Lower leg skin (tissue), 4 donors: Measurements from ENCODE around the gene IFNL1. TPM values are rescaled to one million over a fixed set of nuclear protein-coding genes. Genes with fewer than 3 reads are reported as not detected.

Source experiments
- DNase-seq, 2 donors: peaks; one replicate each; pipeline ENCODE4 v3.0.0-alpha.2; 2019; ENCODE audit warnings: low spot score in 2 of 2
- H3K4me3 ChIP-seq: fragments of 200-600 bp; sonication (generic); 2 replicates; pipeline ENCODE4 v1.5.1; 2017; ENCODE audit warnings: mild to moderate bottlenecking, low read depth; ENCODE audit not compliant: poor library complexity, severe bottlenecking
- CTCF ChIP-seq, 3 donors: fragments of 450-650 bp; IDR thresholded peaks; one replicate each; pipeline ENCODE4 v1.5.1; 2016; ENCODE audit warnings: antibody characterized with exemption in 3 of 3, mild to moderate bottlenecking in 3 of 3, moderate library complexity in 2 of 3
- POLR2A ChIP-seq, 2 donors: fragments of 450-650 bp; IDR thresholded peaks; one replicate each; pipeline ENCODE4 v1.6.1; 2016 to 2017; ENCODE audit warnings: antibody characterized with exemption in 2 of 2, mild to moderate bottlenecking in 1 of 2, moderate library complexity in 1 of 2
- WGBS, 2 donors: methylation state at CpG; one replicate each; pipeline ENCODE4 v1.1.5; 2018; 5-methylcytosine and 5-hydroxymethylcytosine counted together
- intact Hi-C: fragments of 100-400 bp; cut with DNase I; formaldehyde crosslinking; loops from one replicate; pipeline ENCODE4 v1.15.0; 2023; ENCODE audit warnings: low total_unique reads
- total RNA-seq, 4 donors: library from RNA; depleted of rRNA; stranded (reverse); fragments of >200 nt; gene quantifications; one replicate each; pipeline ENCODE4 v1.1.0, GENCODE V29; 2016

The IFNL1 gene
- total RNA-seq, 4 donors from 2014 or later = not detected

GRCh38 chr19:39284032-39284431 lies 12.2 kb upstream of the IFNL1 start:
- WGBS, 2 donors = 85 to 90% methylated on average over 1 of the region's 1 CpG

GRCh38 chr19:39293394-39293793 lies 2.8 kb upstream of the IFNL1 start:
- H3K4me3 ChIP-seq = no peak overlapping the region
- 64 to 75% methylated on average over 4 of the region's 4 CpGs for WGBS, 2 donors
- intact Hi-C loops = no loop called here
- TF ChIP-seq POLR2A (IDR thresholded peaks at IDR 0.05) = no peak
- no peak for DNase-seq

More at GRCh38 chr19:39284032-39284431, 12.2 kb upstream of the IFNL1 start:
- TF ChIP-seq CTCF (IDR thresholded peaks at IDR 0.05) = no peak
- TF ChIP-seq POLR2A (IDR thresholded peaks at IDR 0.05) = no peak
- H3K4me3 ChIP-seq = no peak overlapping the region
- intact Hi-C loops = no loop called here
- no peak for DNase-seq

GRCh38 chr19:39296906-39297305 lies 699 bp downstream of the IFNL1 start:
- TF ChIP-seq CTCF (IDR thresholded peaks at IDR 0.05) = no peak
- TF ChIP-seq POLR2A (IDR thresholded peaks at IDR 0.05) = no peak
- H3K4me3 ChIP-seq = no peak overlapping the region
- 86 to 90% methylated on average over 4 of the region's 4 CpGs for WGBS, 2 donors
- no peak for DNase-seq
- intact Hi-C loops = no loop called here

GRCh38 chr19:39297931-39298634 lies 1.9 kb downstream of the IFNL1 start:
- no peak overlapping the region for H3K4me3 ChIP-seq
- TF ChIP-seq CTCF (IDR thresholded peaks at IDR 0.05) (no peak), POLR2A (IDR thresholded peaks at IDR 0.05) (no peak)
- intact Hi-C loops = no loop called here
- 60 to 72% methylated on average over 15 to 16 of the region's 17 CpGs for WGBS, 2 donors
- peak in 1 of 2 donors; percentile 82 for DNase-seq

- H3K4me3 ChIP-seq = no peak overlapping the region
- 87 to 90% methylated on average over 9 of the region's 9 CpGs for WGBS, 2 donors
- intact Hi-C loops = no loop called here
- TF ChIP-seq CTCF (IDR thresholded peaks at IDR 0.05) (no peak), POLR2A (IDR thresholded peaks at IDR 0.05) (no peak)
- DNase-seq = no peak
Measured at GRCh38 chr19:39299404-39299803, 3.2 kb downstream of the IFNL1 start.

GRCh38 chr19:39299832-39300231 lies 3.6 kb downstream of the IFNL1 start:
- 92 to 93% methylated on average over 10 of the region's 10 CpGs for WGBS, 2 donors
- no peak for DNase-seq
- intact Hi-C loops = no loop called here
- TF ChIP-seq CTCF (IDR thresholded peaks at IDR 0.05) (no peak), POLR2A (IDR thresholded peaks at IDR 0.05) (no peak)
- no peak overlapping the region for H3K4me3 ChIP-seq
